ENCODE data around the gene RAB11FIP4.

Gene RAB11FIP4

GRCh38 chr17:31488264-31488981 lies 96.9 kb downstream of the RAB11FIP4 start:
- peak; percentile 61 for DNase-seq

DNA sequence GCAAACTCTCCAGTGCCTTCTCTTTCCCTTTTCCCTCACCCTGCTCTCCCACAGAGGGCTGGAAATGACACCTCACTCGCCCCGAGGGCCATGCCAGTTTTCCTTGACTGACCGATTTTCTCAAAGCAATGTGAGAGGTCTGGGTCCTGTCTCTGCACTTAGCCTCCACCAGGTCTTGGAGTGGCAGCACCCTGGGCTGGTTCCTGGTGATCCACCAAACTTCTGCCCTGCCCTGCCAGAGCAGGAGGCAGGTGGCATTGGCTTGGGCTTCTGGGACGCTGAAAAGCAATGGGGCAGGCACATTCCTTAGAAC lies 97.5 kb downstream of the RAB11FIP4 start:
- no peak for DNase-seq

DNA sequence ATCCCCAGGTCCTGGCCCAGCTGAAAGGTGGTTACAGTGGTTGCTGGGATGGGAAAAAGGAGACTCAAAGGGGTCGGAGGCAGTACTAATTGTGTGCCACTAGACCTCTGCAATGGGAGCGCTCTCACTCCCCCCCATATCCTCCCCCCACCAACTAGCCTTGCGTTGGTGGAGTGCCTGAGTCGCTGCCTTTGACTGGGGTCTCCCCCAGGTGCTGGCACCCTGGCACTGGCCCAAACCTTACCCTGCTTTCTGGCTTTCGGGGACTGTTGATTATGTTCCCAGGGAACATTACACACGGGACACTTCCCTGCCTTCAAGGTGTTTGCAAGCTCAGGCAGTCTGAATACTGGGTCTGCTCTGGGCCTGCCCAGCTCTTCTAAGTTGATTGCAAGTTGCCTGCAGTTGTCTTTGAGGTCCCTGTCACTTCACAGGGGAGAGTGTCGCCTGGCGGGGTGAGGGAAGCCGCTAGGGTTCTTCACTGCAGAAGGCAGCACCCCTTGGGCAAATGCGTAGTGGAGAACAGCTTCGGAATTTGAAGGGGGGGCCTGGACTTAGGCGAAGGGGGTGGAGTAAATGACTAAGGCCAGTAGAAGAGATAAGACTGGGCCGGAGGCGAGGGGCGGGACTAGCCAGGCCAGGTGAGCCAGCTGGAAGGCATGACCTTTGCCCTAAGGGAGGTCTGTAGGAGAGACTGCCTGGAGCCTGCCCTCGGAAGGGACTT lies 98.0 kb downstream of the RAB11FIP4 start:
- DNase-seq = no peak

DNA sequence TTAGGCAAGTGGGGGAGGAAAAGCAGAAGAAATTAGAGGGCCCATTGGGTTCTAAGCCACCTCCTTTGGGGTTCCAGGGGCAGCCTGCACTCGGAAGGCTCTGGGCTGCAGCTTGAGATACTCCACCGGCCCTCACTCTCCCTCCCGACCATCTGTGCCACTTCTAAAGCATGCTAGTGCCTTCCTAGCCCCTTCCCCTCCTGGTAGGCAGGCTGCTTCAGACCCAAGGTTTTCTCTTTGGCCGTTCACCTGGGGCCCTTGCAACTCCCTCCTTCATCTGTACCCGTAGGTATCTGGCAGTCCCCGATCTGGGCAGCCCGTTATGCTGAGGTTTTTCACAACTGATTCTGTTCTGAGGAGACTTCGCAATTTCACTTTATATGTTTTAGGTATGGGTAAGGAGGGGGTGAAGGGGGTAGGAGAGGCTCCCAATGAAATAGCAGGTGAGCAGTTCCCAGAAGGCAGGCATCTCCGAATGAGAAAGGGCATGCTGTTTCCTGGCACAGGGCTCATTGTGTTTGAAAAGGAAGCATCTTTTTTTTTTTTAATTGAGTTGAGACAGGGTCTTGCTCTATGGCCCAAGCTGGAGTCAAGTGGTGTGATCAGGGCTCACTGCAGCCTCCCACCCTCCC lies 98.7 kb downstream of the RAB11FIP4 start:
- DNase-seq = no peak

DNA sequence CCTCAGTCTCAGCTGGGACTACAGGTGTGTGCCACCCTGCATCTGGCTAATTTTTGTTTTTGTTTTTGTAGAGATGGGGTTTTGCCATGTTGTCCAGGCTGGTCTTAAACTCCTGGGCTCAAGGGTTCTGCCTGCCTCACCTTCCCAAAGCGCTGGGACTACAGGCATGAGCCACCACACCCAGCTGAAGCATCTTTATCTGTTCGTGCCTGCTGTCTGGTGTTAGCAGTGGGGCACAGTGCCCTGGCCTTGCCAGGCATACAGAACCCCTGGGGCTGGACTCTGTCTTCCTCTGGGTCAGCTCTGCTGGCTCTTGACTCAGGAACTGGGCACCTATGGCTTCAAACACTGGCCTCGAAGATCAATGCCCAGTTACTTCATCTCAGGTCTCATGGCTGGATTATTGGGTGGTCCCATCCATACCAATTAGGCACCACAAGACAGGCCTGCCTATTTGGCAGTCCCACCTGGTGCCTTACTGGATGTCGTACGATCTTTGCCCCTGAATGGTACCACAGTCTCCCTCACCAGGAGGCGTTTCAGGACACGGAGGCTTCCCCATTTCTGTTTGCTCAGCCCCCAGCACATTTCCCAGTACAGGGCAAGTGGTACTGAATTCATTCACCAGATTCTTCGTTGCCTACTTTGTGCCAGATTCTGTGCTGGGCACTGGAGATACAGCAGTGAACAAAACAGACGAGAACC lies 99.3 kb downstream of the RAB11FIP4 start:
- no peak for DNase-seq

DNA sequence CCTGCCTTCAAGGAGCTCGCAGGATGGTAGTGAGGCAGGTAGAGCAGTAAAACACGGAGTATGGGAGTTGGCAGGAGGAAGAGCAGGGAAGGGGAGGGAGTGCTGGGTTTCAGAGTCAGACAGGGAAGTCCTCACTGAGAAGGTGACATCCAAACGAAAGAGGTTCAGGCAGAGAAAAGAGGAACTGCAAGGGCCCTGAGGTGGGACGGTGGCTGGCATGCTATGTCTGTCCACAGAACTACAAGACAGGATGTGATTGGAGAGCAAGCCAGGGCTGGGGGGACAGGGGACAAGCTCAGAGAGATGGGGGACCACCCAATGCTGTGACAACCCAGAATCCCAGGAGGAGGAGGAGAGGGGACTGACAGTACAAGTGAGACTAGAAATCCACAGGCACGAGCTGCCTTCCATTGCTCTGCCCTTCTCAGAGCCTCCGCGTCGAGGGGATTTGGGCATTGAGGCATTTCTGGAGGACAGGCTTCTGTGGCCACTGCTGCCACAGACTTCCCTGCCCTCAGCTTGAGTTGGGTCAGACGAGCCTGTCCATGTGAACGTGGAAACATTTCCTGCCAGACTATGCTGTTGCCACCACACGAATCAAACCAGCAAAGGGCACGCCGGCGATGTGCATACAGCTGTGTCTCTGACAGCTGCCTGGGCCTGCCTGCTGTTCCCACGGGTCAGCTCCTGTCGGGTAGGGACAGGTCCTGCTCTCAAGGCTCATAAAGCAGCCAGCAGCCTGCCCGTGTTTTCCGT lies 100.1 kb downstream of the RAB11FIP4 start:
- no peak for DNase-seq

DNA sequence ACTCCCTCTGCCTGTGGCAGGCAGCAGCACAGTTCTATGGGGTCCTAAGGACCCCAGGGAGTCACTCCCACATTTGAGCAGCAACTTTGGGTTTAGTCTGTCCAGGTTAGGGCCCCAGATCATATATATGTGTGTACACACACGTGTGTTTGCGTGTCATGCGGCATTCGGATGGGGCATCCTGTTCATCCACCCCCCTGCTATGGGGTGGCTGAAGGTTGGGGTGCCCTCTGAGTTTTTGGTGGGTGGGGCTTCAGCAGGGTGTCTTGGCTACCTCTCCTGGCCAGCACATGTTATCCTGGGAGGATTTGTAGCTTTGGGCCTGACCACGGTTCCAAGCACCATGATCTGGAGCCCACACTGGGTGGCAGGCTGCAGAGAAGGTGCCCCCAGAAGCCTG lies 100.7 kb downstream of the RAB11FIP4 start:
- DNase-seq = no peak

DNA sequence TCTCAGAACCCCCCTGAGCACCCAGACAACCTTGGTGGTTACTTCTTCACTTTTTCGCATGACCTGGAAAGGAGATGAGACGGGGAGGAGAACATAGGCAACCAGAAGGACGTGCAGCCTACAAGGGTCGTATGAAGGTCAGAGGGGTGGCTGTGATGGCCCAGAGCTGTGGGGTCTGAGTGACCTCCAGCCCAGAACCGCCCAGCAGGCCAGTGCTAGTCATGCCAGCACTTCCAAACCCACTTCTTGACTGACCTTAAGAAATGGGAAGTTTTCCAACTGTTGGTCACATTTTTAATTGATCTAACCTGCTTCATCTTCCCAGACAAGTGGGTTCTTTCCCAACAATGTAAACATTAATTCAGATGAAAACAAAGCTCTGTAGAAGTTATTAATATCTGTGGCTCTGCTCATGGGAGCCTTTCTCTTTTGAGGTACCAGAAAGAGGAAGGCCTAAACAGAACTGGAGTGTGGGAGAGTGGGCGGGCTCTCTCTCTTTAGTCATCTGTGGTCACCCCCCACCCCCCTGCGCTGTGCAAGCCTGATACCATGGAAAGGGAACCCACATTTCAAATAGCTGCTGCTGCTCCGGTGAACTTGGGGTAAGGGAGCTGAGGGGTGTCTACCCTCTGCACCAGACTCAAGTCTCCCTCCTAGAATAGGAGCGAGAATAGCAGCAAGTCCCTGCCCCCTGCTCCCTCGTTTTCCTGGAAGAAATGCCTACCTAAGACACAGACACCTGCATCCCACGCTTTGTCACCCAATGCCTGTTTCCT lies 101.6 kb downstream of the RAB11FIP4 start:
- DNase-seq = no peak

DNA sequence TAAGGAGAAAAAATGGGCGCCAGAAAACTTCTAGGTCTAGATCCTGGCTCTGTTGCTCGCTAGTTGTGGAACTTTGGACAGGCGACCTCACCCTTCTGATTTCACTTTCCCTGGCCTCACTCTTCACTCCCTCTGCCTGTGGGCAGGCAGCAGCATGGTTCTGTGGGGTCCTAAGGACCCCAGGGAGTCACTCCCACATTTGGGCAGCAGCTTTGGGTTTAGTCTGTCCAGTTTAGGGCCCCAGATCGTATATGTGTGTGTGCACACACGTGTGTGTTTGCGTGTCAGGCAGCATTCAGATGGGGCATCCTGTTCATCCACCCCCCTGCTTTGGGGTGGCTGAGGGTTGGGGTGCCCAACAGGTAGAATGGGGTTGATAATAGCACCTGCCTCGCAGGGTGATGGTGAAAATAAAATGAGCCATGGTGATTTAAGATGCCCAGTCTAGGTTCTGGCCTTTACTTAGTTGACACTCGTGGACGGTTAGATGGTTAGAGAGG lies 102.2 kb downstream of the RAB11FIP4 start:
- DNase-seq = no peak

- no peak for DNase-seq
These were observed 103.0 kb downstream of the RAB11FIP4 start for GRCh38 chr17:31494259-31495021.

- DNase-seq = no peak
These were observed 103.8 kb downstream of the RAB11FIP4 start for GRCh38 chr17:31495022-31495885.

DNA sequence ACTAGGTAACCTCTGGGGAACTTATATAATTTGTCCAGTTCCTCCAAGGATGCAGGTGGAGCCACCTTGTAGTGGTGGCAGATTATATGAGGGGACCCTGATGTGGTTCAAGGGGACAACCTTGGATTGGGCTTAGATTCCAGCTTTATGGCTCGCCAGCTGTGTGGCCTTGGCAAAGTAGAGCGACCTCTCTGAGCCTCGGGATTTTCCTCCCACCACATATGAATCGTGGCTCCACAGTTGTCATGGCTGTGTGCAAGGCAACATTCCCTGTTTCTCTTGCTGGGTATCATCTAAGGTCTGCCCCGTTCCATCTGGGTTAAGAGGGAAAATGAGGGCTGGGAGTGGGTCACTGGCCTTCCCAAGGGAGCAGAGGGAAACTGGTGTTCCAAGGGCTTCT lies 104.6 kb downstream of the RAB11FIP4 start:
- DNase-seq = no peak

DNA sequence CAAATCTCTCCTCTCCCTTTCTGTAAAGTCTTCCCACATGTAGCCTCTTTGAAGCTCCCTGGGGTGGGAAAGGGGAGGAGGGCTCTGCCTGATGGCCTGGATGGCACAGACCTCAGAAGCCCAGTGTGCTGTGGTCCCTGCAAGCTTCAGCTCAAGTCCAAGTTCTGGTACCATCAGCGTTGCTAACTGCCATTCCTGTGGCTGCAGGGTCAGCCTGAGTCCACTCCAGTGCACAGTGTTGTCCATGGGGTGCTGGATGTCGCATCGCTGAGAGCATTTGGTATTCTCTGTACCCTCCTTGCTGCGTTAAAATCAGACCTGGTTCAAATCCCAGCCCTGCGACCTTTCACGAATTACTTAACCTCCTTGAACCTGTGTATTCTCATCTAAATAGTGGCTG lies 105.1 kb downstream of the RAB11FIP4 start:
- no peak for DNase-seq

- DNase-seq = no peak
These were observed 106.0 kb downstream of the RAB11FIP4 start for GRCh38 chr17:31497431-31497830.

GRCh38 chr17:31497994-31498826 lies 106.7 kb downstream of the RAB11FIP4 start:
- DNase-seq = no peak

- peak; percentile 35 for DNase-seq
These were observed 108.5 kb downstream of the RAB11FIP4 start for GRCh38 chr17:31499771-31500554.

GRCh38 chr17:31506517-31506916 lies 115.0 kb downstream of the RAB11FIP4 start:
- DNase-seq = no peak

Measured in eye (tissue), 1 donor.